Activated gamma-delta T cell (primary cell): ENCODE results near the gene GAL3ST2.
"Not testable (repeated sequence)": the region's sequence is repeated elsewhere in the genome, so short reads cannot be mapped to it uniquely, and the experiment has no call there.

Experiments
- DNase-seq: peaks from one replicate; lab custom pipeline; 2025; lab: John Stamatoyannopoulos, UW

GAL3ST2 gene

GRCh38 chr2:241768850-241769249, 7.8 kb upstream of the GAL3ST2 start:
- no peak for DNase-seq

GRCh38 chr2:241769819-241770184, 6.8 kb upstream of the GAL3ST2 start:
- no peak for DNase-seq

GRCh38 chr2:241770185-241770935, 6.3 kb upstream of the GAL3ST2 start:
- DNase-seq = no peak

- DNase-seq = no peak
Measured at GRCh38 chr2:241770936-241771285, 5.7 kb upstream of the GAL3ST2 start.

- no peak for DNase-seq
Measured at GRCh38 chr2:241771286-241772062, 5.1 kb upstream of the GAL3ST2 start.

- DNase-seq = no peak
Measured at GRCh38 chr2:241772063-241772499, 4.5 kb upstream of the GAL3ST2 start.

- no peak for DNase-seq
Measured at GRCh38 chr2:241773511-241774418, 2.9 kb upstream of the GAL3ST2 start.

GRCh38 chr2:241774419-241775222, 2.0 kb upstream of the GAL3ST2 start:
- no peak for DNase-seq

- no peak for DNase-seq
Measured at GRCh38 chr2:241775223-241776177, 1.1 kb upstream of the GAL3ST2 start.

- DNase-seq = no peak
Measured at GRCh38 chr2:241777170-241777685, 606 bp downstream of the GAL3ST2 start.

GRCh38 chr2:241777686-241778627, 1.3 kb downstream of the GAL3ST2 start:
- DNase-seq = no peak

GRCh38 chr2:241780939-241781569, 4.4 kb downstream of the GAL3ST2 start:
- DNase-seq = no peak

GRCh38 chr2:241782053-241782452, 5.4 kb downstream of the GAL3ST2 start:
- not testable (repeated sequence) for DNase-seq

GRCh38 chr2:241788135-241788534, 11.5 kb downstream of the GAL3ST2 start:
- no peak for DNase-seq

- no peak for DNase-seq
Measured at GRCh38 chr2:241788572-241788971, 11.9 kb downstream of the GAL3ST2 start.

- DNase-seq = not testable (repeated sequence)
Measured at GRCh38 chr2:241791385-241791784, 14.8 kb downstream of the GAL3ST2 start.

- DNase-seq = no peak
Measured at GRCh38 chr2:241793385-241793784, 16.8 kb downstream of the GAL3ST2 start.

GRCh38 chr2:241794250-241794823, 17.7 kb downstream of the GAL3ST2 start:
- no peak for DNase-seq
